Measurements from ENCODE around the gene PBRM1. TPM values are rescaled to one million over a fixed set of nuclear protein-coding genes. Genes with fewer than 3 reads are reported as not detected.
A peak's percentile ranks its signal among the peaks of the same experiment; 100 is the strongest.

PBRM1 gene
- total RNA-seq, 4 donors from 2014 or later, result 71.0 to 93.6 (median 85.5) TPM

DNA sequence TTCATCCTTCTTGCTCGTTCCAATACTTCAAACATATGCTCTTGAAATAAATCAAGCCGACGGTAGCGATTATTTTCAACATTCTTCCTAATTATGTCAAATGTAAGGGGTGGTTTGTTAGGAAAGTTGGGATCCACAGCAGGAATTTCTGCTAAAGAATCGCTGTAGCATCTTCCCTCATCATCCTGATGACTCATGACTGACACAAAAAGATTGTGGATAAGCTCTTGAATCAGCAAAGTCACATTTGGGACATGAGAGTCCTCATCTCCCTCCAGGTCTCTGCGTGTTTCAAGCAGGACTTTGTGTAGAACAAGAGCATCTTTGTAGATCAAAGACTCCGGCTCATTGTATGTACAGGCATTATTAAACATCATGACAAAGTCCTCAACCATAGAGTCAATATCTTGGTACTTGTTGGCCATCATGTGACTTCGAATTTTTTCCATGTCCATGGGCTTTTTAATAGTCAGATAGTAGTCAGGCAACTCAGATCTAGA is 76.3 kb downstream of the PBRM1 start:
- TF ChIP-seq POLR2A (IDR thresholded peaks at IDR 0.05) (no peak), EP300 (IDR thresholded peaks at IDR 0.05) (no peak), POLR2AphosphoS5 (IDR thresholded peaks at IDR 0.05) (no peak)
- TF ChIP-seq, protein P1, sequence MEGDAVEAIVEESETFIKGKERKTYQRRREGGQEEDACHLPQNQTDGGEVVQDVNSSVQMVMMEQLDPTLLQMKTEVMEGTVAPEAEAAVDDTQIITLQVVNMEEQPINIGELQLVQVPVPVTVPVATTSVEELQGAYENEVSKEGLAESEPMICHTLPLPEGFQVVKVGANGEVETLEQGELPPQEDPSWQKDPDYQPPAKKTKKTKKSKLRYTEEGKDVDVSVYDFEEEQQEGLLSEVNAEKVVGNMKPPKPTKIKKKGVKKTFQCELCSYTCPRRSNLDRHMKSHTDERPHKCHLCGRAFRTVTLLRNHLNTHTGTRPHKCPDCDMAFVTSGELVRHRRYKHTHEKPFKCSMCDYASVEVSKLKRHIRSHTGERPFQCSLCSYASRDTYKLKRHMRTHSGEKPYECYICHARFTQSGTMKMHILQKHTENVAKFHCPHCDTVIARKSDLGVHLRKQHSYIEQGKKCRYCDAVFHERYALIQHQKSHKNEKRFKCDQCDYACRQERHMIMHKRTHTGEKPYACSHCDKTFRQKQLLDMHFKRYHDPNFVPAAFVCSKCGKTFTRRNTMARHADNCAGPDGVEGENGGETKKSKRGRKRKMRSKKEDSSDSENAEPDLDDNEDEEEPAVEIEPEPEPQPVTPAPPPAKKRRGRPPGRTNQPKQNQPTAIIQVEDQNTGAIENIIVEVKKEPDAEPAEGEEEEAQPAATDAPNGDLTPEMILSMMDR (IDR thresholded peaks at IDR 0.05), result no peak
- H3K36me3 ChIP-seq, result peaks cover 35% of the 10 kb centered on the region
- no peaks in the 10 kb centered on the region for H3K27me3 ChIP-seq
- peaks cover 15% of the 10 kb centered on the region for H3K4me1 ChIP-seq
- no peak overlapping the region for H3K27ac ChIP-seq
- H3K4me3 ChIP-seq, result no peak overlapping the region
- DNase-seq (ENCODE audit: low spot score in 2 of 2), result no peak
- H3K9me3 ChIP-seq, result no peaks in the 10 kb centered on the region
- WGBS, result 81% methylated on average over 8 of the region's 8 CpGs

DNA sequence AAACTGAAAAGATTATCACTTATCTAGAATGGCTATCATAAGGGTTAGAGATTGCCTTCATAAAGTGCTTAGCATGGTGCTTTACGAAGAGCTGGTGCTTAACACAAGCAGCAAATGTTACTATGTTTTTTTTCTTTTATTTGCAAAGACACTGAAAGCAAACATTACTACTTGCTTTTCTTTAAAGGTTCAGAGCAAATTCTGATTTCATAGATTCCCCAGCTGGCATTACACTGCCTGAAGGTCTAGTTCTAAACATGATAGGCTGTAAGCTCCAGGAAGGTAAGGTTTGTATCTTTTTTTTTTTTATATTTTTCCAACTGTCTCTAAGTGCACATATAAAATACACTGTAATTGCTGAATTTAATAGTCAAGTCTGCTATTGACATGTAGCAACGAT is 77.4 kb downstream of the PBRM1 start:
- no peak for DNase-seq (ENCODE audit: low spot score in 2 of 2)
- TF ChIP-seq EP300 (IDR thresholded peaks at IDR 0.05) (no peak), POLR2AphosphoS5 (IDR thresholded peaks at IDR 0.05) (no peak), POLR2A (IDR thresholded peaks at IDR 0.05) (no peak)
- TF ChIP-seq, protein P1 (IDR thresholded peaks at IDR 0.05), result no peak
- H3K4me1 ChIP-seq, result peaks cover 15% of the 10 kb centered on the region
- WGBS, result 96% methylated on average over 2 of the region's 2 CpGs
- H3K27ac ChIP-seq, result no peak overlapping the region
- H3K36me3 ChIP-seq, result peaks cover 43% of the 10 kb centered on the region
- no peak overlapping the region for H3K4me3 ChIP-seq
- no peaks in the 10 kb centered on the region for H3K27me3 ChIP-seq
- no peaks in the 10 kb centered on the region for H3K9me3 ChIP-seq

DNA sequence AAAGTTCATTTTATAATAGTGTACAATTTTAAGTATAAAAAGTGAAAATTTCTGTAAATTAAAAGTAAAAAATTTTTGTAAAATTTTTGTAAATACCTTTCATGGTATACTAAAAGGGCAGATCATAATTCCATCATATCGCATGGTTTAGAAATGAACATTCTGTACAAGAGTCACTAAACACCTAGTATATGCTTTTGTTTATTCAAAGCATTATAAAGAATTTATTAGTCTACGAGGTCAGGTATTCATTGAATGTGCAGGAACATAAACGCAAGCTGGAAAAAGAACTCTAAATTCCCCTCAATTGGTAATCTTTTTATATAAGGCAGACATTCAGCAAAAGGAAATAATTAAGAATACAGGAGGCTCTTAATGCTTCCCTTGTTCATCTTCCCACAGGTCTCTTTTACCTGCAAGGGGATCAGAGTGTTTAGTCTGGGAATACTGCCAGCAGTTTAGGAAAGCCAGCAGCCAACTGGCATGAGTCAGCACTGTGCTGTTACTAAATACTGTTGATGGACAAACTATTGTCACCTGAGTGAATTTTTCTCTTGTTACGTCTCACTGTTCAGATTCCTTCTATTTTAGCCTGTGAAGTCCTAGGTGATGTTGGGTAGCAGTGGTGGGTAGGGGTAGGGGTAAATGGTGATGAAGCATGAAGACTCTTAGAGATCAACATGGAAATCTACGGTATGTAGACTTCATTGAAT is 79.2 kb downstream of the PBRM1 start:
- no peaks in the 10 kb centered on the region for H3K9me3 ChIP-seq
- peaks cover 15% of the 10 kb centered on the region for H3K4me1 ChIP-seq
- 60% methylated on average over 5 of the region's 5 CpGs for WGBS
- peaks cover 57% of the 10 kb centered on the region for H3K36me3 ChIP-seq
- no peak for TF ChIP-seq POLR2AphosphoS5 (IDR thresholded peaks at IDR 0.05)
- no peak for TF ChIP-seq EP300 (IDR thresholded peaks at IDR 0.05)
- TF ChIP-seq, protein P1 (IDR thresholded peaks at IDR 0.05), result no peak
- no peak for TF ChIP-seq POLR2A (IDR thresholded peaks at IDR 0.05)
- no peak for DNase-seq (ENCODE audit: low spot score in 2 of 2)
- no peak overlapping the region for H3K4me3 ChIP-seq
- H3K27ac ChIP-seq, result peak overlapping the region; percentile 4
- H3K27me3 ChIP-seq, result no peaks in the 10 kb centered on the region

DNA sequence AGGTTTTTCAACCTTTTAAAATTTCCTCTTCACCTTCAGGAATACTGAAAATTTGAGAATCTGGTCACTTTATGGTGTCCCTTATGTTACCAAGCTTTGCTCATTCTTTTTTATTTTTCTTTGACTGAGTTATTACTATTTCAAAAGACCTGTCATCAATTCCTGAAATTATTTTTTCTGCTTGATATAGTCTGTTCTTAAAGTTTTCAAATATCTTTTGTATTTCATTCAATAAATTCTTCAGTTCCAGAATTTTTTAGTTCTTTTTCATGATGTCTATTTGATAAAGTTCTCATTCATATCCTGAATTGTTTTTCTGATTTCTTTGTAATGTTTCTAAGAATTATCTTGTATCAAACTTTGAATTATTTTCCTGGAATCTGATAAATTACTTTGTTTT is 85.5 kb downstream of the PBRM1 start:
- no peaks in the 10 kb centered on the region for H3K4me1 ChIP-seq
- peaks cover 51% of the 10 kb centered on the region for H3K36me3 ChIP-seq
- no peaks in the 10 kb centered on the region for H3K27me3 ChIP-seq
- H3K9me3 ChIP-seq, result peaks cover 7% of the 10 kb centered on the region
- no peak overlapping the region for H3K4me3 ChIP-seq
- no peak for DNase-seq (ENCODE audit: low spot score in 2 of 2)
- H3K27ac ChIP-seq, result no peak overlapping the region
- TF ChIP-seq EP300 (IDR thresholded peaks at IDR 0.05), result no peak
- TF ChIP-seq, protein P1 (IDR thresholded peaks at IDR 0.05), result no peak
- no peak for TF ChIP-seq POLR2AphosphoS5 (IDR thresholded peaks at IDR 0.05)
- TF ChIP-seq POLR2A (IDR thresholded peaks at IDR 0.05), result no peak

DNA sequence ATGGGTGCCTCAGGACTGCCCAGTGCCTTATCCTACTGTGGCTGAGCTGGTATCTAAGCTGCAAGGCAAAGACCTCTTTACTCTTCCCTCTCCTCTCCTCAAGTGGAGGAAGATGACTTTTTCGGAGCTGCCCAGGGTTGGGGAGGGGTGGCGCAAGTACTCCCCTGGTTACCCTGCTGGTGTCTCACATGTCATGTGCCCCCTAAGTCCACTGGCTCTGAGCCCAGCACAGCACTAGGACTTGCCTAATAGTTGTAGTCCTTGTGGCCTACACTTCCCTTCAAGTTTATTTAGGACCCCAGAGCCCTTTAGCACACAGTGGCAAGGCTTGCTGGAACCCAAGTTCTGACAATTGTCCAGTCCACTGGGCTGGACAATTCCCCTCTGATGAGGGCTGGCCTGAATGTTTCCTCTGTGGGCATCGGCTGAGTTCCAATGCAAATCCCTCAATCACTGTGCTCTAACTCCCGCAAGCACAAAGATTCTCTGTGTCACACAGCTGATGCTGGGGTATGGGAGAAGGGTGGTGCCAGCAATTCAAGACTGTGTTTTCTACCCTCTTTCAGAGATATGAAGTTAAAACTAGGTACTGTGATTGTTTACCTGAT is 89.0 kb downstream of the PBRM1 start:
- no peak overlapping the region for H3K4me3 ChIP-seq
- DNase-seq (ENCODE audit: low spot score in 2 of 2), result no peak
- H3K4me1 ChIP-seq, result no peaks in the 10 kb centered on the region
- TF ChIP-seq POLR2AphosphoS5 (IDR thresholded peaks at IDR 0.05) (no peak), EP300 (IDR thresholded peaks at IDR 0.05) (no peak), POLR2A (IDR thresholded peaks at IDR 0.05) (no peak)
- TF ChIP-seq, protein P1 (IDR thresholded peaks at IDR 0.05), result no peak
- H3K36me3 ChIP-seq, result peaks cover 27% of the 10 kb centered on the region
- no peak overlapping the region for H3K27ac ChIP-seq
- H3K9me3 ChIP-seq, result peaks cover 7% of the 10 kb centered on the region
- 92% methylated on average over 4 of the region's 4 CpGs for WGBS
- H3K27me3 ChIP-seq, result no peaks in the 10 kb centered on the region

Data from suprapubic skin (tissue), 4 donors.